Measurements from ENCODE around the gene LAP3.

DNA sequence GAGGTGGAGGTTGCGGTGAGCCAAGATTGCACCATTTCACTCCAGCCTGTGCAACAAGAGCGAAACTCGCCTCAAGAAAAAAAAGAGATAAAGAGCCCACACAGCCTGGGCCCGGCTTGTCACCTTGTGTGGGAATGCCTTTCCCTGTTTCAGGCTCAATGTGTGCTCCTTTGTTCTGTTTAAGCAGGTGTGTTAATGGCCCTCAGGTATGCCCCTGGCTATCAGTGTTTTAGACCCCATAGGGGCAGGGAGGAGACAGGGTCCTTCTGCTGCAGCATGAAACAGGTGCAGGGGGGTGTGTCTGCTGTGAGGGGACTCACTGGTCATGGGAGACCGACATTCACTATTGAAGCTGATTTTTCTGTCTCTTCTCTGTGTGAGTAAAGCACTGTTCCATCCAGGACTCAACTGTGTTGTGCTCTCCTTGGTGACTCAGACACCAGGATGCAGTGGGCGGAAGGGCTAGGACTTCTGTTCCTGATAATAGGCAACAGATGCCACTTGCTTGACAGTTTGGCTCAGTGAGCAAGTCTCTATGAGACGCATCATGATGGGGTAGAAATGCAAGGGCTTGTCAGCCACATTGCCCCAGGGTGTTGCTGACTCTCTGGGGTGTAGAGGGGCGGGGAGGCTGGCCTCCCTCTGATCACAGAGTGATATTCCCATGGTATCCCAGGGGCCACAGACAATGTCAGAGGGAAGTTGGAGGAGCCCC is 15.6 kb upstream of the LAP3 start:
- TF ChIP-seq, protein P1, sequence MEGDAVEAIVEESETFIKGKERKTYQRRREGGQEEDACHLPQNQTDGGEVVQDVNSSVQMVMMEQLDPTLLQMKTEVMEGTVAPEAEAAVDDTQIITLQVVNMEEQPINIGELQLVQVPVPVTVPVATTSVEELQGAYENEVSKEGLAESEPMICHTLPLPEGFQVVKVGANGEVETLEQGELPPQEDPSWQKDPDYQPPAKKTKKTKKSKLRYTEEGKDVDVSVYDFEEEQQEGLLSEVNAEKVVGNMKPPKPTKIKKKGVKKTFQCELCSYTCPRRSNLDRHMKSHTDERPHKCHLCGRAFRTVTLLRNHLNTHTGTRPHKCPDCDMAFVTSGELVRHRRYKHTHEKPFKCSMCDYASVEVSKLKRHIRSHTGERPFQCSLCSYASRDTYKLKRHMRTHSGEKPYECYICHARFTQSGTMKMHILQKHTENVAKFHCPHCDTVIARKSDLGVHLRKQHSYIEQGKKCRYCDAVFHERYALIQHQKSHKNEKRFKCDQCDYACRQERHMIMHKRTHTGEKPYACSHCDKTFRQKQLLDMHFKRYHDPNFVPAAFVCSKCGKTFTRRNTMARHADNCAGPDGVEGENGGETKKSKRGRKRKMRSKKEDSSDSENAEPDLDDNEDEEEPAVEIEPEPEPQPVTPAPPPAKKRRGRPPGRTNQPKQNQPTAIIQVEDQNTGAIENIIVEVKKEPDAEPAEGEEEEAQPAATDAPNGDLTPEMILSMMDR (IDR thresholded peaks at IDR 0.05): no peak
- no peak for TF ChIP-seq POLR2A (IDR thresholded peaks at IDR 0.05)

Data from sigmoid colon (tissue), 3 donors.